PFSK-1 (cell line): ENCODE data around the gene MARK1.

Experiments used
- FOXP2 ChIP-seq: optimal IDR thresholded peaks from 2 replicates; pipeline ENCODE3; 2011; ENCODE audit warnings: borderline replicate concordance, control low read depth, inconsistent platforms; ENCODE audit not compliant: insufficient read depth; ENCODE audit errors: extremely low read length, extremely low read depth
- POLR2AphosphoS5 ChIP-seq: IDR thresholded peaks from 2 replicates; pipeline ENCODE4 v1.6.1; 2012; ENCODE audit warnings: low read depth, mild to moderate bottlenecking, control low read depth, low read length, moderate library complexity
- SIN3A ChIP-seq: IDR thresholded peaks from 2 replicates; pipeline ENCODE4 v1.6.1; 2012; ENCODE audit warnings: mild to moderate bottlenecking, low read length, moderate library complexity, borderline replicate concordance; ENCODE audit not compliant: insufficient read depth
- TAF1 ChIP-seq: IDR thresholded peaks from 2 replicates; pipeline ENCODE4 v1.6.1; 2012; ENCODE audit warnings: low read length, control low read depth, borderline replicate concordance; ENCODE audit not compliant: insufficient read depth
- TF ChIP-seq, protein P1 (sequence below), 2 experiments: IDR thresholded peaks; 2 replicates each; pipeline versions ENCODE4 v1.6.1 to v1.8.0; 2011 to 2012; ENCODE audit warnings: low read depth in 2 of 2, low read length in 2 of 2, control low read depth in 1 of 2, inconsistent platforms in 1 of 2, mild to moderate bottlenecking in 1 of 2, moderate library complexity in 1 of 2; ENCODE audit not compliant: insufficient read depth in 1 of 2

The MARK1 gene

DNA sequence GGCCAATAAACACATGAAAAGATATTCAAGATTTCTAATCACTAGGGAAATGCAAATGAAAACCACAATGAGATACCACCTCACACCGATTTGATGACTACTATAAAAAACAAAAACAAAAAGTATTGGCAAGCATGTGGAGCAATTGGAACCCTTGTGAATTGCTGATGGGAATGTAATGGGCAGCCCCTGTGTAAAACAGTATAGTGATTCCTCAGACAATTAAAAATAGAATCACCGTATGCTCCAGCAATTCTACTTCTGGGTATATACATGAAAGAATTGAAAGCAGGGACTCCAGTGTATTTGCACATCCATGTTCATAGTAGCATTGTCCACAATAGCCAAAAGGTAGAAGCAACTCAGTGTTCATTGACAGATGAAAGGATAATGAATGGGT is 149.3 kb downstream of the MARK1 start:
- TF ChIP-seq TAF1 (no peak), FOXP2 (no peak), POLR2AphosphoS5 (no peak), SIN3A (no peak)
- TF ChIP-seq, protein P1, sequence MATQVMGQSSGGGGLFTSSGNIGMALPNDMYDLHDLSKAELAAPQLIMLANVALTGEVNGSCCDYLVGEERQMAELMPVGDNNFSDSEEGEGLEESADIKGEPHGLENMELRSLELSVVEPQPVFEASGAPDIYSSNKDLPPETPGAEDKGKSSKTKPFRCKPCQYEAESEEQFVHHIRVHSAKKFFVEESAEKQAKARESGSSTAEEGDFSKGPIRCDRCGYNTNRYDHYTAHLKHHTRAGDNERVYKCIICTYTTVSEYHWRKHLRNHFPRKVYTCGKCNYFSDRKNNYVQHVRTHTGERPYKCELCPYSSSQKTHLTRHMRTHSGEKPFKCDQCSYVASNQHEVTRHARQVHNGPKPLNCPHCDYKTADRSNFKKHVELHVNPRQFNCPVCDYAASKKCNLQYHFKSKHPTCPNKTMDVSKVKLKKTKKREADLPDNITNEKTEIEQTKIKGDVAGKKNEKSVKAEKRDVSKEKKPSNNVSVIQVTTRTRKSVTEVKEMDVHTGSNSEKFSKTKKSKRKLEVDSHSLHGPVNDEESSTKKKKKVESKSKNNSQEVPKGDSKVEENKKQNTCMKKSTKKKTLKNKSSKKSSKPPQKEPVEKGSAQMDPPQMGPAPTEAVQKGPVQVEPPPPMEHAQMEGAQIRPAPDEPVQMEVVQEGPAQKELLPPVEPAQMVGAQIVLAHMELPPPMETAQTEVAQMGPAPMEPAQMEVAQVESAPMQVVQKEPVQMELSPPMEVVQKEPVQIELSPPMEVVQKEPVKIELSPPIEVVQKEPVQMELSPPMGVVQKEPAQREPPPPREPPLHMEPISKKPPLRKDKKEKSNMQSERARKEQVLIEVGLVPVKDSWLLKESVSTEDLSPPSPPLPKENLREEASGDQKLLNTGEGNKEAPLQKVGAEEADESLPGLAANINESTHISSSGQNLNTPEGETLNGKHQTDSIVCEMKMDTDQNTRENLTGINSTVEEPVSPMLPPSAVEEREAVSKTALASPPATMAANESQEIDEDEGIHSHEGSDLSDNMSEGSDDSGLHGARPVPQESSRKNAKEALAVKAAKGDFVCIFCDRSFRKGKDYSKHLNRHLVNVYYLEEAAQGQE (IDR thresholded peaks at IDR 0.05; ENCODE audit: insufficient read depth in 1 of 2, low read depth in 2 of 2, low read length in 2 of 2): no peak

DNA sequence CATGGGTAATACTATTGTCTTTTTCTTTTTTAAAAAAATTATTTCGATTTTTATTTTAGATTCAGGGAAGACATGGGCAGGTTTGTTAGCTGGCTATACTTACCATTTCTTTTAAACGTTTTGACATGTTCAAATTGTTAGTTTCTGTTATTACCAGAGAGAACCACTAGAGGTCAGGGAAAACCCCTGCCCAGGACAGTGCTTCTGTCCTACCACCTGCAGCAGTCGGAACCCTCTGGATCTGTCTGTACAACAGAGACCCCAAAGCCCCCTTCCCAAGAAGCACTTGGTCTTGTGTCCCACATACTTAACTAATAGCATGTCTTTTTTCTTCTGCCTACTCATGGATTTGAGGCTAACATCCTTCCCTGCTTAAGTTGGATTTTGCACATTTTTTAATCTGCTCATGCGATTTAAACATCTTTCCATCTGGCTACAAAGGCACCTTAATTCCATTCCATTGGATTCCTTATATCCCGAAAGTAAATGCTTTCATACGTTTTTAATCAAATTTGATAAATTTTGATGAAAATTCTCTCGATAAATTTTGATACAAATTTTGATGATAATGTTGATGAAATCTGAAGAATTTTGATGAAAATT is 152.2 kb downstream of the MARK1 start:
- TF ChIP-seq TAF1 (no peak), SIN3A (no peak), FOXP2 (no peak), POLR2AphosphoS5 (no peak)
- TF ChIP-seq, protein P1 (IDR thresholded peaks at IDR 0.05; ENCODE audit: insufficient read depth in 1 of 2, low read depth in 2 of 2, low read length in 2 of 2): no peak

DNA sequence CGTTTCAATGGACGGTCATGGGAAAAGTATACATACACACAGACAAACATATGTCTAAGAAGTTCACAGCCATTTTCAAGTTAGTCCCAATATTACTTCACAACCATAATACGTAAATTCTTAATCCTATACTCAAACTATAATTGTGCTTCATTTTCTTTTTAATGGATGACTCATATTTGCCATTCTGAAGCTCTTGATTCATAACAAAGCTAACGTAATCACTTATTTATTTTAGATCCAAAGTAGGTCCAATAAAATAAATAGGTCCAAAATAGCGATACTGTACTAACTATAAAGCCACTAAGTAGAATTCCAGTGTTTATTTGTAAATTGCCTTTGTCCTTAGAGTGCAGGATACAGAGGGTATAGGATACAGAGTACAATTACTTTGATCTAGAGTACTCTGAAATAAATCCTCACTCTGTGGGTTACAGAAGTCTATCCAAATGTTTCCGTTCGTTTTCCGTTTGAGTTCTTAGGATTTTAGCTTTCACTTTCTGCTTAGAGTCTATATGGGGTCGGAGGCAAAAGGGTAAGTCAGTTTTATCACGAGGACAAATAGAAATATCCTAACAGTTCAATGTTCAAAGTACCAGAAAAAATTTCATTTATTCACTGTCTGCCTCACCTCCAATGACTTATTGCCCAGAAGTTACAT is 153.4 kb downstream of the MARK1 start:
- TF ChIP-seq TAF1 (no peak), SIN3A (no peak), FOXP2 (no peak), POLR2AphosphoS5 (no peak)
- TF ChIP-seq, protein P1 (IDR thresholded peaks at IDR 0.05; ENCODE audit: insufficient read depth in 1 of 2, low read depth in 2 of 2, low read length in 2 of 2): no peak

DNA sequence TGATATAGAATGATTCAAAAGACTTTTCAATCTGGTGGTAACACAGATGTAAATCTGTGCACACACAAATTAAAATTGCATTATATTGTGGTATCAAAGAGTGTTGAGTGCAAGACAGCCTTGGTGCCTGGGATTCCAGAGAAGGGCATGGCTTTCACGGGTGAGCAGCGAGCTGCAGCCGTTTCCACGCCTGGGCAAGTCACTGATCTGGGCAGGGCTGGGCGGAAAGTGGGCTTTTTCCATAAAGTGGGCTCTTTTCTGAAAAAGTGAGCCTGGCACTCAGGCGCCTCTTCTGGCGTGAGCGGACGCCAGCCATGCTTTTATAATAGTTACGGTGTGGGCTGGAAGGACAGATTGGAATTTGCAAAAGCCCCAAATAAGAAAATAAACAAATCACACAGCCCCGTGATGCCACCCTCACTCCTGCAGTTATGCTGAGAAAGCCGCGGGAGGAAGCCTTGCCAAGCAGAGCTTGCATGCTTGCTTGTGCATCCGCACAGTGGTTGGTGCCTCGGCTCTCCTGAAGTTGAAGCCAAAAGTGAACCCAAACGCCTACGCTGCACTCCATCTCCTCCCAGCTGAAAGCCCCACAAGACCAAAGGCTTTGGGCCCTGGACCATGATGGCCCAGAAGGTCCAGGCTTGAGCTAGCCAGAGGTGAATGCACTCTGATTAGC is 155.1 kb downstream of the MARK1 start:
- no peak for TF ChIP-seq POLR2AphosphoS5
- no peak for TF ChIP-seq FOXP2
- TF ChIP-seq TAF1: no peak
- TF ChIP-seq, protein P1 (IDR thresholded peaks at IDR 0.05; ENCODE audit: insufficient read depth in 1 of 2, low read depth in 2 of 2, low read length in 2 of 2): no peak
- no peak for TF ChIP-seq SIN3A
